GM19372 (cell line): ENCODE results near the gene TCF25.
"Not testable (repeated sequence)": the region's sequence is repeated elsewhere in the genome, so short reads cannot be mapped to it uniquely, and the experiment has no call there.

Source experiments
- ATAC-seq: cut with Tn5 transposase; IDR thresholded peaks from one replicate; pipeline ENCODE4 v1.9.1; 2021; ENCODE audit warnings: mild to moderate bottlenecking, low read depth, moderate library complexity; ENCODE audit not compliant: unreplicated experiment

TCF25 gene

GRCh38 chr16:89900885-89901284 lies 27.5 kb downstream of the TCF25 start:
- ATAC-seq = no peak

- no peak for ATAC-seq
Measured at GRCh38 chr16:89902980-89903379, 29.6 kb downstream of the TCF25 start.

GRCh38 chr16:89903908-89904515 lies 30.6 kb downstream of the TCF25 start:
- no peak for ATAC-seq

- no peak for ATAC-seq
Measured at GRCh38 chr16:89904606-89905510, 31.5 kb downstream of the TCF25 start.

GRCh38 chr16:89905511-89906139 lies 32.2 kb downstream of the TCF25 start:
- no peak for ATAC-seq

- no peak for ATAC-seq
Measured at GRCh38 chr16:89906140-89907025, 33.0 kb downstream of the TCF25 start.

- no peak for ATAC-seq
Measured at GRCh38 chr16:89907055-89907814, 33.8 kb downstream of the TCF25 start.

GRCh38 chr16:89908236-89908635 lies 34.8 kb downstream of the TCF25 start:
- ATAC-seq = no peak

GRCh38 chr16:89909777-89910716 lies 36.7 kb downstream of the TCF25 start:
- no peak for ATAC-seq

GRCh38 chr16:89910717-89911354 lies 37.4 kb downstream of the TCF25 start:
- ATAC-seq = no peak

- ATAC-seq = no peak
Measured at GRCh38 chr16:89911375-89911774, 38.0 kb downstream of the TCF25 start.

GRCh38 chr16:89912143-89912542 lies 38.8 kb downstream of the TCF25 start:
- no peak for ATAC-seq

- no peak for ATAC-seq
Measured at GRCh38 chr16:89912627-89913026, 39.2 kb downstream of the TCF25 start.

GRCh38 chr16:89913408-89914387 lies 40.3 kb downstream of the TCF25 start:
- no peak for ATAC-seq

GRCh38 chr16:89914642-89915285 lies 41.4 kb downstream of the TCF25 start:
- not testable (repeated sequence) for ATAC-seq
